Endothelial cell of umbilical vein (primary cell): ENCODE measurements around the gene MALRD1. TPM values are rescaled to one million over a fixed set of nuclear protein-coding genes. Genes with fewer than 3 reads are reported as not detected.

Experiments used
- BruUV-seq: library from RNA; stranded (reverse); fragments of 400-500 nt; replicated peaks from 2 replicates; lab custom pipeline; 2021; lab: Mats Ljungman, UMichigan
- CTCF ChIA-PET: fragments of 300-600, 350-600 bp; sonication (Branson Sonifier 250); formaldehyde crosslinking; loops from one replicate; lab custom pipeline; 2021; ENCODE audit warnings: antibody characterized with exemption, inconsistent platforms; lab: Charles Lee
- POLR2A ChIA-PET: fragments of 300-600, 350-600 bp; sonication (Branson Sonifier 250); formaldehyde crosslinking; loops from one replicate; lab custom pipeline; 2021; ENCODE audit warnings: antibody characterized with exemption, inconsistent platforms; lab: Charles Lee
- DNase-seq: peaks from one replicate; pipeline ENCODE4 v3.0.0-alpha.2; 2011; ENCODE audit warnings: low read depth, low spot score
- FAIRE-seq: peaks from 2 replicates; lab custom pipeline; 2011; peaks lifted over from hg19 to GRCh38; lab: Jason Lieb, UNC
- H2AFZ ChIP-seq: 2 replicates; pipeline ENCODE4 v1.6.0; 2012; ENCODE audit warnings: low read depth, low read length, control low read depth, inconsistent platforms
- H3K27ac ChIP-seq: 2 replicates; pipeline ENCODE4 v1.5.1; 2011; ENCODE audit warnings: low read depth, mild to moderate bottlenecking, control low read depth, low read length, moderate library complexity; ENCODE audit not compliant: insufficient read depth
- H3K27me3 ChIP-seq, 2 experiments: 2 replicates each; pipeline versions ENCODE4 v1.6.0 to v1.6.1; 2011; ENCODE audit warnings: low read length in 2 of 2, mixed read lengths in 1 of 2; ENCODE audit not compliant: control insufficient read depth in 2 of 2, insufficient read depth in 2 of 2
- H3K36me3 ChIP-seq, 2 experiments: 2 replicates in 1 of 2; 3 replicates in 1 of 2; pipeline ENCODE4 v1.5.1; 2011; ENCODE audit warnings: low read length in 2 of 2, mild to moderate bottlenecking in 1 of 2, moderate library complexity in 1 of 2; ENCODE audit not compliant: control insufficient read depth in 2 of 2, insufficient read depth in 2 of 2; ENCODE audit errors: extremely low read depth in 1 of 2
- H3K4me1 ChIP-seq: 3 replicates; pipeline ENCODE4 v1.5.1; 2011; ENCODE audit warnings: mild to moderate bottlenecking, low read length; ENCODE audit not compliant: control insufficient read depth, insufficient read depth; ENCODE audit errors: extremely low read depth
- H3K4me2 ChIP-seq: 2 replicates; pipeline ENCODE4 v1.6.1; 2011; ENCODE audit warnings: low read length, control low read depth, mixed read lengths; ENCODE audit not compliant: insufficient read depth
- H3K4me3 ChIP-seq, 3 experiments: fragments of 200-600 bp in 1 of 3; sonication (generic), shearing (Covaris generic) in 1 of 3; replicated peaks in 1 of 3; 2 replicates each; pipeline ENCODE4 v1.5.1; 2011 to 2016; ENCODE audit warnings: control low read depth in 3 of 3, low read length in 3 of 3, mild to moderate bottlenecking in 2 of 3, inconsistent platforms in 1 of 3, low read depth in 1 of 3, moderate library complexity in 1 of 3; ENCODE audit not compliant: insufficient read depth in 1 of 3
- H3K79me2 ChIP-seq: 2 replicates; pipeline ENCODE4 v1.6.0; 2012; ENCODE audit warnings: low read length, inconsistent platforms; ENCODE audit not compliant: control insufficient read depth, insufficient read depth
- H3K9ac ChIP-seq: replicated peaks from 2 replicates; pipeline ENCODE3; 2011; ENCODE audit warnings: low read length, control low read depth; ENCODE audit not compliant: insufficient read depth; ENCODE audit errors: extremely low read depth
- H3K9me1 ChIP-seq: replicated peaks from 3 replicates; pipeline ENCODE4 v1.6.0; 2011; ENCODE audit warnings: mild to moderate bottlenecking, low read length; ENCODE audit not compliant: control insufficient read depth, insufficient read depth; ENCODE audit errors: extremely low read depth
- H3K9me3 ChIP-seq: replicated peaks from 2 replicates; pipeline ENCODE4 v1.5.1; 2012; ENCODE audit warnings: low read length, inconsistent platforms; ENCODE audit not compliant: control insufficient read depth, insufficient read depth
- H4K20me1 ChIP-seq: replicated peaks from 2 replicates; pipeline ENCODE3; 2011; ENCODE audit warnings: mild to moderate bottlenecking, low read length; ENCODE audit not compliant: control insufficient read depth, insufficient read depth; ENCODE audit errors: extremely low read depth
- CTCF ChIP-seq, 2 donors: IDR thresholded peaks; 1 replicate in 1 of 2; 2 replicates in 1 of 2; pipeline ENCODE4 v1.5.1; 2011; ENCODE audit warnings: low read length in 2 of 2, mild to moderate bottlenecking in 2 of 2, moderate library complexity in 2 of 2, control low read depth in 1 of 2, inconsistent platforms in 1 of 2, low read depth in 1 of 2; ENCODE audit not compliant: insufficient read depth in 1 of 2; ENCODE audit errors: extremely low read depth in 1 of 2
- EZH2 ChIP-seq: IDR thresholded peaks from 2 replicates; pipeline ENCODE4 v1.6.1; 2012; ENCODE audit warnings: borderline replicate concordance, low read depth, mild to moderate bottlenecking, moderate library complexity, low read length, inconsistent platforms; ENCODE audit not compliant: severe bottlenecking
- FOS ChIP-seq: IDR thresholded peaks from 2 replicates; pipeline ENCODE4 v1.6.1; 2011; ENCODE audit warnings: mild to moderate bottlenecking, low read length, moderate library complexity, borderline replicate concordance; ENCODE audit not compliant: insufficient read depth
- GATA2 ChIP-seq: IDR thresholded peaks from 2 replicates; pipeline ENCODE4 v1.7.0; 2011; ENCODE audit warnings: low read depth, mild to moderate bottlenecking, moderate library complexity, mixed read lengths, low read length; ENCODE audit not compliant: insufficient read length, insufficient read depth
- JUN ChIP-seq: IDR thresholded peaks from 2 replicates; pipeline ENCODE4 v1.6.1; 2011; ENCODE audit warnings: borderline replicate concordance, low read depth; ENCODE audit not compliant: insufficient read length, insufficient read depth
- MAX ChIP-seq: IDR thresholded peaks from 2 replicates; pipeline ENCODE4 v1.6.1; 2011; ENCODE audit not compliant: insufficient read depth, insufficient read length
- MYC ChIP-seq: IDR thresholded peaks from one replicate; pipeline ENCODE4 v1.6.1; 2011; ENCODE audit warnings: mild to moderate bottlenecking, low read depth, low read length
- POLR2A ChIP-seq: IDR thresholded peaks from 2 replicates; pipeline ENCODE4 v1.6.1; 2012; ENCODE audit warnings: low read depth, mild to moderate bottlenecking, control low read depth, low read length
- POLR2AphosphoS5 ChIP-seq: IDR thresholded peaks from 2 replicates; pipeline ENCODE4 v1.6.1; 2012; ENCODE audit warnings: low read depth, mild to moderate bottlenecking, control low read depth, low read length, moderate library complexity; ENCODE audit not compliant: insufficient read depth
- dilution Hi-C: fragments of 300-500 bp; cut with MboI; formaldehyde crosslinking; loops from one replicate; pipeline ENCODE4 v1.15.0; 2019; ENCODE audit warnings: low sequenced_read_pairs; ENCODE audit not compliant: extremely low pct_ligation_motif_present
- intact Hi-C: fragments of 100-400 bp; cut with micrococcal nuclease; formaldehyde crosslinking; loops from one replicate; pipeline ENCODE4 v1.10.0; 2022
- polyA plus RNA-seq, 4 experiments: library from polyadenylated mRNA; depleted of rRNA in 3 of 4; stranded (reverse) in 3 of 4; unstranded in 1 of 4; fragments of >200 nt; gene quantifications; 2 replicates each; pipeline versions ENCODE4 v1.2.1 to v1.2.3, GENCODE V29; 2011 to 2012; ENCODE audit warnings: missing spikeins in 1 of 4
- total RNA-seq: library from RNA; stranded (reverse); gene quantifications from 2 replicates; pipeline ENCODE4 v1.2.3, GENCODE V29; 2021

Gene MALRD1
- total and polyA plus RNA-seq, 2 donors (not counting 3 experiments of a cell fraction or from before 2014, with no cell fraction given) = not detected

- no peak overlapping the region for H3K9ac ChIP-seq
- intact Hi-C loops = no loop called here
These were observed 207.7 kb downstream of the MALRD1 start for GRCh38 chr10:19256331-19256730.

More at GRCh38 chr10:19256331-19256730, 207.7 kb downstream of the MALRD1 start:
- POLR2A ChIA-PET = no interaction called here
- Histone ChIP-seq H3K4me1 (no peaks in the 10 kb centered on the region), H3K36me3 (no peaks in the 10 kb centered on the region), H3K9me1 (no peaks in the 10 kb centered on the region), H4K20me1 (no peaks in the 10 kb centered on the region), H2AFZ (no peak overlapping the region), H3K27me3 (no peaks in the 10 kb centered on the region), H3K4me2 (no peak overlapping the region), H3K79me2 (no peaks in the 10 kb centered on the region), H3K27ac (no peak overlapping the region), H3K9me3 (peaks cover 4% of the 10 kb centered on the region), H3K4me3 (no peak overlapping the region)
- TF ChIP-seq POLR2AphosphoS5 = no peak
- no peak for TF ChIP-seq MYC
- no peak for TF ChIP-seq MAX
- no peak for TF ChIP-seq EZH2
- no peak for TF ChIP-seq JUN
- TF ChIP-seq CTCF (IDR thresholded peaks at IDR 0.05; ENCODE audit: extremely low read depth in 1 of 2, insufficient read depth in 1 of 2, low read depth in 1 of 2, low read length in 2 of 2) = no peak
- no peak for TF ChIP-seq POLR2A
- TF ChIP-seq GATA2 = no peak
- no peak for TF ChIP-seq FOS
- CTCF ChIA-PET = no interaction called here
- FAIRE-seq (no peak), DNase-seq (no peak)
- no TSS peak for BruUV-seq
- dilution Hi-C loops = no loop called here
